ENCODE measurements around the gene PPP1R15B.

- no peak for TF ChIP-seq EZH2phosphoT487 (IDR thresholded peaks at IDR 0.05; ENCODE audit: borderline replicate concordance, low read depth, low read length)
- TF ChIP-seq, protein P1, sequence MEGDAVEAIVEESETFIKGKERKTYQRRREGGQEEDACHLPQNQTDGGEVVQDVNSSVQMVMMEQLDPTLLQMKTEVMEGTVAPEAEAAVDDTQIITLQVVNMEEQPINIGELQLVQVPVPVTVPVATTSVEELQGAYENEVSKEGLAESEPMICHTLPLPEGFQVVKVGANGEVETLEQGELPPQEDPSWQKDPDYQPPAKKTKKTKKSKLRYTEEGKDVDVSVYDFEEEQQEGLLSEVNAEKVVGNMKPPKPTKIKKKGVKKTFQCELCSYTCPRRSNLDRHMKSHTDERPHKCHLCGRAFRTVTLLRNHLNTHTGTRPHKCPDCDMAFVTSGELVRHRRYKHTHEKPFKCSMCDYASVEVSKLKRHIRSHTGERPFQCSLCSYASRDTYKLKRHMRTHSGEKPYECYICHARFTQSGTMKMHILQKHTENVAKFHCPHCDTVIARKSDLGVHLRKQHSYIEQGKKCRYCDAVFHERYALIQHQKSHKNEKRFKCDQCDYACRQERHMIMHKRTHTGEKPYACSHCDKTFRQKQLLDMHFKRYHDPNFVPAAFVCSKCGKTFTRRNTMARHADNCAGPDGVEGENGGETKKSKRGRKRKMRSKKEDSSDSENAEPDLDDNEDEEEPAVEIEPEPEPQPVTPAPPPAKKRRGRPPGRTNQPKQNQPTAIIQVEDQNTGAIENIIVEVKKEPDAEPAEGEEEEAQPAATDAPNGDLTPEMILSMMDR (conservative IDR thresholded peaks at IDR 0.05; ENCODE audit: low read length): no peak
Measured at GRCh38 chr1:204408602-204409001, 3.0 kb downstream of the PPP1R15B start.
